ENCODE data around the gene GRIN2C.

DNA sequence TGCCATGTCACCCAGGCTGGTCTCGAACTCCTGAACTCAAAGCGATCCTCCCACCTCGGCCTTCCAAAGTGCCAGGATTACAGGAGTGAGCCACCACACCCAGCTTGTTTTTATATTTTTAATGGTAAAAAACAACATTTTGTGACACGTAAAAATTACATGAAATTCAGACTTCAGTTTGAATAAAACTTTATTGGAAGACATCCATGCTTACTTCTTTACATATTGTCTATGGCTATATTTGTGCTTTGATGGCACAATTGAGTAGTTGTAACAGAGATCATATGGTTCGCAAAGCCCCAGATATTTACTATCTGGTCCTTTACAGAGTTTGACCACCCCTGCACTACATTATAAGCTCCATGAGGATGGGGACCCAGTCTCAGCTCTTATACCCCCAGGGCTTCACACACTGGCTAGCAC, 14.9 kb upstream of the GRIN2C start:
- TF ChIP-seq POLR2A (IDR thresholded peaks at IDR 0.05; ENCODE audit: low read depth, low read length), result no peak
- TF ChIP-seq, protein P1, sequence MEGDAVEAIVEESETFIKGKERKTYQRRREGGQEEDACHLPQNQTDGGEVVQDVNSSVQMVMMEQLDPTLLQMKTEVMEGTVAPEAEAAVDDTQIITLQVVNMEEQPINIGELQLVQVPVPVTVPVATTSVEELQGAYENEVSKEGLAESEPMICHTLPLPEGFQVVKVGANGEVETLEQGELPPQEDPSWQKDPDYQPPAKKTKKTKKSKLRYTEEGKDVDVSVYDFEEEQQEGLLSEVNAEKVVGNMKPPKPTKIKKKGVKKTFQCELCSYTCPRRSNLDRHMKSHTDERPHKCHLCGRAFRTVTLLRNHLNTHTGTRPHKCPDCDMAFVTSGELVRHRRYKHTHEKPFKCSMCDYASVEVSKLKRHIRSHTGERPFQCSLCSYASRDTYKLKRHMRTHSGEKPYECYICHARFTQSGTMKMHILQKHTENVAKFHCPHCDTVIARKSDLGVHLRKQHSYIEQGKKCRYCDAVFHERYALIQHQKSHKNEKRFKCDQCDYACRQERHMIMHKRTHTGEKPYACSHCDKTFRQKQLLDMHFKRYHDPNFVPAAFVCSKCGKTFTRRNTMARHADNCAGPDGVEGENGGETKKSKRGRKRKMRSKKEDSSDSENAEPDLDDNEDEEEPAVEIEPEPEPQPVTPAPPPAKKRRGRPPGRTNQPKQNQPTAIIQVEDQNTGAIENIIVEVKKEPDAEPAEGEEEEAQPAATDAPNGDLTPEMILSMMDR (IDR thresholded peaks at IDR 0.05; ENCODE audit: extremely low read depth in 1 of 2, insufficient read depth in 1 of 2, low read depth in 1 of 2, low read length in 2 of 2), result no peak
- TF ChIP-seq EZH2 (IDR thresholded peaks at IDR 0.05; ENCODE audit: borderline replicate concordance, low read depth, low read length, severe bottlenecking), result no peak
- no peak for TF ChIP-seq POLR2AphosphoS5 (IDR thresholded peaks at IDR 0.05; ENCODE audit: insufficient read depth, low read depth, low read length)
- no peak for TF ChIP-seq MAX (IDR thresholded peaks at IDR 0.05; ENCODE audit: insufficient read depth, insufficient read length)
- no peak for TF ChIP-seq MYC (IDR thresholded peaks at IDR 0.05; ENCODE audit: low read depth, low read length)
- no peak for TF ChIP-seq FOS (IDR thresholded peaks at IDR 0.05; ENCODE audit: borderline replicate concordance, insufficient read depth, low read length)
- TF ChIP-seq JUN (IDR thresholded peaks at IDR 0.05; ENCODE audit: borderline replicate concordance, insufficient read depth, insufficient read length, low read depth), result no peak
- TF ChIP-seq GATA2 (IDR thresholded peaks at IDR 0.05; ENCODE audit: insufficient read depth, insufficient read length, low read depth, low read length), result no peak
